GM21786 (cell line): ENCODE data around the gene HIVEP1.
"Not testable (repeated sequence)": the region's sequence is repeated elsewhere in the genome, so short reads cannot be mapped to it uniquely, and the experiment has no call there.

ENCODE experiments used
- ATAC-seq: cut with Tn5 transposase; IDR thresholded peaks from one replicate; pipeline ENCODE4 v1.9.1; 2021; ENCODE audit not compliant: unreplicated experiment

The HIVEP1 gene

GRCh38 chr6:12150812-12151432 is 138.8 kb downstream of the HIVEP1 start:
- ATAC-seq: no peak

DNA sequence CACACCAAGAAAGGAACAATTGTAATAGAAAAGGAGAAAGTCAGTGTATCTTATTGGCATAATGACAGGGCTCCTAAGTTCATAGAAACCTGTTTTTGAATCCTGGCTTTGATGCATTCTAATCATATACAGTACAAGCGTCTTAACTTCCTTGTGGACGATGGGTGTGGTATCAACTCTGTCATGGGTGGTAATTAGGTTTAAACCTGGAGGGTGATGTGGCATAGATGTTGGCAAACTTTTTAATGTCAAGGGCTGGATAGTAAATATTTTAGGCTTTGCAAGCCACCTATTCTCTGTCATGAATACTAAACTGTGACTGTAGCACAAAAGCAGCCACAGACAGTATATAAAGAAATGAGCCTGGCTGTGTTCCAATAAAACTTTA is 139.3 kb downstream of the HIVEP1 start:
- no peak for ATAC-seq

- no peak for ATAC-seq
Observed at GRCh38 chr6:12152023-12152970, 140.2 kb downstream of the HIVEP1 start.

GRCh38 chr6:12155769-12156168 is 143.7 kb downstream of the HIVEP1 start:
- ATAC-seq: not testable (repeated sequence)

GRCh38 chr6:12158686-12159415 is 146.7 kb downstream of the HIVEP1 start:
- no peak for ATAC-seq

- no peak for ATAC-seq
Observed at GRCh38 chr6:12160326-12160725, 148.2 kb downstream of the HIVEP1 start.

- ATAC-seq: no peak
Observed at GRCh38 chr6:12162213-12162612, 150.1 kb downstream of the HIVEP1 start.

- ATAC-seq: peak; percentile 75
Observed at GRCh38 chr6:12163149-12163548, 151.0 kb downstream of the HIVEP1 start.

DNA sequence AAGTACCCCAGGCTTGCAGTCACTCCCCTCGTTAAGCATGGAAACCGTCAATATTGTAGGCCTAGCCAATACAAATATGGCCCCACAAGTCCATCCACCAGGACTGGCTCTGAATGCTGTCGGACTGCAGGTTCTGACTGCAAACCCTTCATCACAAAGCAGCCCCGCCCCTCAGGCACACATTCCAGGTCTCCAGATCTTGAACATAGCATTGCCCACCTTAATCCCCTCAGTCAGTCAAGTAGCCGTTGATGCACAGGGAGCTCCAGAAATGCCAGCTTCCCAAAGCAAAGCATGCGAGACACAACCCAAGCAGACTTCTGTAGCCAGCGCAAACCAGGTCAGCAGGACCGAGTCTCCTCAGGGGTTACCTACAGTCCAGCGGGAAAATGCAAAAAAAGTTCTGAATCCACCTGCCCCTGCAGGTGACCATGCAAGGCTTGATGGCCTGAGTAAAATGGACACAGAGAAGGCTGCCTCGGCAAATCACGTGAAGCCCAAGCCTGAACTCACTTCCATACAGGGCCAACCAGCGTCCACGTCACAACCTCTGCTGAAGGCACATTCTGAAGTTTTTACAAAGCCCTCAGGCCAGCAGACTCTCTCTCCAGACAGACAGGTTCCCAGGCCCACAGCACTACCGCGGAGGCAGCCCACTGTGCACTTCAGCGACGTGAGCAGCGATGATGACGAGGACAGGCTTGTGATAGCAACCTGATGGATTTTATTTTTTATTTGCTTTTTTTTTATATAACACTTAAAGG is 151.8 kb downstream of the HIVEP1 start:
- ATAC-seq: no peak

DNA sequence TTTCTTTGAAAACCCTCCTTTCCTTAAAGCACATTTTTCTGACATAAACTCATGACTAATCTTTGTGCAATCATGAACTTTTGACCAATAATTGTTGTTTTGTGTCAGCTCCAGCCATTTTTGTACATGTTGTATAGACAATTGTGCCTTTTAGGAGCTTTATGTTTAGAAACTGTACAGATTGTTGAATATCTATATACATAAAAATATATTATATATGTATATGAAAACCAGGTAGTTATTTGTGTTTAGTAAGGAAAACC is 152.3 kb downstream of the HIVEP1 start:
- ATAC-seq: no peak

- no peak for ATAC-seq
Observed at GRCh38 chr6:12165297-12165696, 153.2 kb downstream of the HIVEP1 start.

- no peak for ATAC-seq
Observed at GRCh38 chr6:12165722-12166280, 153.7 kb downstream of the HIVEP1 start.

GRCh38 chr6:12169377-12169776 is 157.3 kb downstream of the HIVEP1 start:
- ATAC-seq: no peak

DNA sequence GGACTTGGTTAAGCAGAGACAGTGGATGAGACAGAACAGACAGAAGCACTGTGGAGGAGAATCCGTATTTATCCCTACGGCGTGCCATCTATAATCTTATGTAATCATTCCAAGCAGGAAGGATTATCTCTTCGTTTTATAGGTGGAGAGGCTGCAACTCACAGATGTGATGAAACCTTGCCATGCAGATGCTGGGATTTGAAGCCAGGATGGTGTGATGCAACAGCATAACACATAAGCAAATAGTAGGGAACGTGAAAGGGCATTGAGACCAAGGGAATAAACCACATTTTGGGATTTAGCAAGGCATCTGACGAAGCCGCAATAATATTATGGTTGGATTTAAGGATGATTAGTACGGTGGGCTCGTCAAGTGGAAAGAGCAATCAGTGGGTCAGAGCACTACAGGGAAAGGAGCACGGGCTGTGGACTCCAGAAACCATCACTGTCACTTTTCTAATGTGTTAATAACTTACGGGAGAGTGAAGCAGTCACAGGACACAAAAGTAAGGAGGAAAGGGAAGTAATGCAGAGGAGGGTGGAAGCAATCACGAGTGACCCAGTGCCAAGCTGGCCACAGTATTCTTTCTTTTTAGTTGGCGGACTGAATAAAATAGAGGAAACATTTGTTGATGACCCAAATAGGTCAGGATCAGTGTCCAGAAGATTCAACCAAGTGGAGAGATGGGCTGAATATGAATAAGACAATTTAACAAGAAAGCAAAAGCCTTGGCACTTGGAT is 158.4 kb downstream of the HIVEP1 start:
- ATAC-seq: no peak

- no peak for ATAC-seq
Observed at GRCh38 chr6:12171717-12172116, 159.6 kb downstream of the HIVEP1 start.

DNA sequence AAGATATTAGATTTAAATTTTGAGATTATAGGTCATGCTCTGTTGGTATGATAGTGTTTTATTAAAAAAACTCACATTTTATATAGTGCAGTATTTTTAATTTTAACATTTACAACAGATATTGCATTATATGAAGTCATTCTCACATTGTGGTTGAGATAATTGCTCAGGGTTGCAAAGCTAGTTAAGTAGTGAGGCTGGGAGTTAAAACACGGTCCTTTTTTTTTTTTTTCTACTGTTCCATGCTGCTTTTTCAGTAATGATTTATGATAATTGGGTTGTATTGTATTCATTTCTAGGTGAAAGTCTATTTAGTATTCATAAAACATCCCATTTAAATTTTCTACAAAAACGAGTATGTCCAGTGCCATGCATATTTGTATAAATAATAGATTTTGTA is 160.5 kb downstream of the HIVEP1 start:
- ATAC-seq: no peak

- ATAC-seq: no peak
Observed at GRCh38 chr6:12173181-12173580, 161.1 kb downstream of the HIVEP1 start.

DNA sequence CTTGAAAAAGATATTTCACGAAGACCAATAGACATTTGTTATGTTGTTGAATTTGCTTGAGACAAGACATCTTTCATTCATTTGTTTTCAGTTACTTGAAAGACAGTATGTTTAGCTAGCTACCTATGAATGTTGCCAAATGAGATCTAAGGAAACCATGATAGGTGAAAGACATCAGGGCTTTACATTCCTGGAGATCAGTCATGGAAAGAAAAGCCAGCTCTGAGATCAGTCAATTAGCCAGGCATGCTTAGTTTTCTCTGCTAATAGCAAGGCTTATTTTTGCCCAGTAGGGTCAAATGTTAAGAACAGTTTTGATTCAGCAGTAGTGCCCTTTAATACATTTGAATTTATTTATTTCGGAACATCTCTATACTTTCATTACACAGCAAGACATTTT is 161.5 kb downstream of the HIVEP1 start:
- ATAC-seq: no peak

GRCh38 chr6:12174878-12175277 is 162.8 kb downstream of the HIVEP1 start:
- no peak for ATAC-seq

- ATAC-seq: no peak
Observed at GRCh38 chr6:12175626-12176025, 163.5 kb downstream of the HIVEP1 start.
